DMS 273 treated with DMSO at 0.1 percent for 48 hours (cell line): Measurements from ENCODE around the gene ENGASE.
A peak's percentile ranks its signal among the peaks of the same experiment; 100 is the strongest.

ENCODE experiments used
- DNase-seq: peaks from one replicate; lab custom pipeline; 2025; lab: John Stamatoyannopoulos, UW

Gene ENGASE

GRCh38 chr17:79095345-79096055, 20.9 kb downstream of the ENGASE start:
- no peak for DNase-seq

GRCh38 chr17:79096477-79096876, 21.9 kb downstream of the ENGASE start:
- DNase-seq: no peak

- DNase-seq: no peak
Observed at GRCh38 chr17:79097226-79098055, 22.8 kb downstream of the ENGASE start.

- no peak for DNase-seq
Observed at GRCh38 chr17:79098282-79098867, 23.8 kb downstream of the ENGASE start.

GRCh38 chr17:79100405-79100804, 25.8 kb downstream of the ENGASE start:
- DNase-seq: no peak

GRCh38 chr17:79101111-79101673, 26.6 kb downstream of the ENGASE start:
- DNase-seq: no peak

- DNase-seq: no peak
Observed at GRCh38 chr17:79102214-79102613, 27.6 kb downstream of the ENGASE start.

GRCh38 chr17:79104898-79105600, 30.4 kb downstream of the ENGASE start:
- DNase-seq: no peak

GRCh38 chr17:79105937-79106336, 31.3 kb downstream of the ENGASE start:
- no peak for DNase-seq

GRCh38 chr17:79106958-79107357, 32.3 kb downstream of the ENGASE start:
- DNase-seq: no peak

- DNase-seq: no peak
Observed at GRCh38 chr17:79107499-79108231, 33.0 kb downstream of the ENGASE start.

- no peak for DNase-seq
Observed at GRCh38 chr17:79108232-79108850, 33.7 kb downstream of the ENGASE start.

GRCh38 chr17:79108870-79109269, 34.2 kb downstream of the ENGASE start:
- no peak for DNase-seq

GRCh38 chr17:79109584-79109983, 35.0 kb downstream of the ENGASE start:
- no peak for DNase-seq

- DNase-seq: no peak
Observed at GRCh38 chr17:79111097-79111496, 36.5 kb downstream of the ENGASE start.

- DNase-seq: no peak
Observed at GRCh38 chr17:79112471-79112870, 37.8 kb downstream of the ENGASE start.

- DNase-seq: no peak
Observed at GRCh38 chr17:79113699-79114457, 39.3 kb downstream of the ENGASE start.

- peak; percentile 77 for DNase-seq
Observed at GRCh38 chr17:79114458-79115301, 40.1 kb downstream of the ENGASE start.

GRCh38 chr17:79115487-79115886, 40.9 kb downstream of the ENGASE start:
- no peak for DNase-seq
